ENCODE data around the gene LOXL1. TPM values are rescaled to one million over a fixed set of nuclear protein-coding genes. Genes with fewer than 3 reads are reported as not detected.

LOXL1 gene
- total and polyA plus RNA-seq, 9 of the 15 experiments (the other 6 are each of a cell fraction or from before 2014, with no cell fraction given), result 0.14 TPM; not detected in 8

- TF ChIP-seq HOXB6 (CRISPR knock-in tag; IDR thresholded peaks at IDR 0.05; ENCODE audit: borderline replicate concordance) (no peak), DACH1 (IDR thresholded peaks at IDR 0.05; ENCODE audit: partially characterized antibody) (no peak), SIN3B (IDR thresholded peaks at IDR 0.05; ENCODE audit: low read depth) (no peak), ZNF778 (CRISPR knock-in tag; IDR thresholded peaks at IDR 0.05) (no peak), STAG1 (CRISPR knock-in tag; IDR thresholded peaks at IDR 0.05; ENCODE audit: borderline replicate concordance) (peak; percentile 46; the same call in 1 of the 2 replicates), BMI1 (IDR thresholded peaks at IDR 0.05; ENCODE audit: low read length) (no peak), TOE1 (IDR thresholded peaks at IDR 0.05; ENCODE audit: borderline replicate concordance) (no peak), TOE1 (CRISPR knock-in tag; IDR thresholded peaks at IDR 0.05; ENCODE audit: borderline replicate concordance, low read depth) (no peak), HOMEZ (CRISPR knock-in tag; IDR thresholded peaks at IDR 0.05) (no peak), ZNF277 (CRISPR knock-in tag; IDR thresholded peaks at IDR 0.05; ENCODE audit: borderline replicate concordance) (no peak), SREBF2 (CRISPR knock-in tag; IDR thresholded peaks at IDR 0.05) (no peak), ZNF121 (CRISPR knock-in tag; conservative IDR thresholded peaks at IDR 0.05) (peak; percentile 52; the same call in 1 of the 2 replicates), TAF7 (tag; IDR thresholded peaks at IDR 0.05) (no peak), PRMT5 (CRISPR knock-in tag; IDR thresholded peaks at IDR 0.05) (no peak), ZBTB2 (IDR thresholded peaks at IDR 0.05) (no peak), CHCHD3 (CRISPR knock-in tag; IDR thresholded peaks at IDR 0.05) (no peak), SMC3 (conservative IDR thresholded peaks at IDR 0.05; ENCODE audit: insufficient read depth, low read depth, low read length) (peak; percentile 59), BDP1 (IDR thresholded peaks at IDR 0.05; ENCODE audit: insufficient read depth, insufficient read length) (no peak), POLR2B (IDR thresholded peaks at IDR 0.05; ENCODE audit: low read depth, partially characterized antibody) (no peak), BRD4 (IDR thresholded peaks at IDR 0.05) (no peak), E2F4 (CRISPR knock-in tag; IDR thresholded peaks at IDR 0.05; ENCODE audit: low read depth) (no peak), KLF16 (IDR thresholded peaks at IDR 0.05) (no peak), FOXP1 (CRISPR knock-in tag; IDR thresholded peaks at IDR 0.05) (no peak), CREB1 (IDR thresholded peaks at IDR 0.05) (no peak), CREB1 (CRISPR knock-in tag; IDR thresholded peaks at IDR 0.05) (no peak), SMAD3 (CRISPR knock-in tag; conservative IDR thresholded peaks at IDR 0.05) (no peak)
These were observed 24.7 kb downstream of the LOXL1 start (continued) for GRCh38 chr15:73950831-73951561.

Measured in K562 (cell line).